NCI-H2081 treated with DMSO at 0.1 percent for 48 hours (cell line): ENCODE measurements around the gene RIC3.

Source experiments
- DNase-seq: peaks from one replicate; lab custom pipeline; 2025; lab: John Stamatoyannopoulos, UW

RIC3 gene

GRCh38 chr11:8067567-8067928, 101.3 kb downstream of the RIC3 start:
- no peak for DNase-seq

GRCh38 chr11:8066911-8067455, 101.8 kb downstream of the RIC3 start:
- DNase-seq, result no peak

- no peak for DNase-seq
These were observed 102.6 kb downstream of the RIC3 start for GRCh38 chr11:8066036-8066910.

GRCh38 chr11:8065031-8065430, 103.8 kb downstream of the RIC3 start:
- DNase-seq, result no peak

GRCh38 chr11:8063324-8063723, 105.5 kb downstream of the RIC3 start:
- no peak for DNase-seq

GRCh38 chr11:8062781-8063257, 106.0 kb downstream of the RIC3 start:
- no peak for DNase-seq

GRCh38 chr11:8061555-8062428, 107.0 kb downstream of the RIC3 start:
- no peak for DNase-seq

- no peak for DNase-seq
These were observed 107.8 kb downstream of the RIC3 start for GRCh38 chr11:8060801-8061554.

GRCh38 chr11:8060146-8060719, 108.6 kb downstream of the RIC3 start:
- no peak for DNase-seq

GRCh38 chr11:8059571-8060011, 109.2 kb downstream of the RIC3 start:
- no peak for DNase-seq

- no peak for DNase-seq
These were observed 109.8 kb downstream of the RIC3 start for GRCh38 chr11:8059030-8059429.

- no peak for DNase-seq
These were observed 110.6 kb downstream of the RIC3 start for GRCh38 chr11:8058216-8058615.

- DNase-seq, result no peak
These were observed 111.9 kb downstream of the RIC3 start for GRCh38 chr11:8056810-8057463.
